Liver (tissue), 9 donors: ENCODE data around the gene PLAU. TPM values are rescaled to one million over a fixed set of nuclear protein-coding genes. Genes with fewer than 3 reads are reported as not detected.

Experiments
- DNase-seq: peaks from one replicate; pipeline ENCODE4 v3.0.0-alpha.2; 2017; ENCODE audit warnings: low spot score
- H3K27ac ChIP-seq, 2 donors: one replicate each; pipeline ENCODE4 v1.7.0; 2013; ENCODE audit warnings: inconsistent platforms in 2 of 2, low read length in 2 of 2, control low read depth in 1 of 2, low read depth in 1 of 2, mild to moderate bottlenecking in 1 of 2
- H3K27me3 ChIP-seq, 4 donors: one replicate each; pipeline versions ENCODE4 v1.6.1 to v1.7.0; 2013; ENCODE audit warnings: low read length in 3 of 4, inconsistent platforms in 1 of 4, mild to moderate bottlenecking in 1 of 4, moderate library complexity in 1 of 4; ENCODE audit not compliant: control insufficient read depth in 4 of 4, insufficient read depth in 4 of 4
- H3K36me3 ChIP-seq, 4 donors: one replicate each; pipeline versions ENCODE4 v1.6.1 to v1.7.0; 2013; ENCODE audit warnings: low read length in 3 of 4, mild to moderate bottlenecking in 3 of 4, low read depth in 1 of 4, moderate library complexity in 1 of 4; ENCODE audit not compliant: control insufficient read depth in 4 of 4, insufficient read depth in 3 of 4
- H3K4me1 ChIP-seq, 4 donors: one replicate each; pipeline versions ENCODE4 v1.6.1 to v1.7.0; 2013; ENCODE audit warnings: low read length in 3 of 4, mild to moderate bottlenecking in 3 of 4, moderate library complexity in 1 of 4; ENCODE audit not compliant: control insufficient read depth in 4 of 4, insufficient read depth in 4 of 4
- H3K4me3 ChIP-seq, 3 donors: one replicate each; pipeline versions ENCODE4 v1.6.1 to v1.7.0; 2013; ENCODE audit warnings: low read length in 3 of 3, control low read depth in 1 of 3, low read depth in 1 of 3, mild to moderate bottlenecking in 1 of 3
- H3K9ac ChIP-seq, 2 donors: one replicate each; pipeline ENCODE4 v1.7.0; 2013; ENCODE audit warnings: low read length in 2 of 2, mild to moderate bottlenecking in 2 of 2, moderate library complexity in 2 of 2, control low read depth in 1 of 2, low read depth in 1 of 2
- H3K9me3 ChIP-seq, 4 donors: one replicate each; pipeline versions ENCODE4 v1.6.1 to v1.7.0; 2013; ENCODE audit warnings: low read length in 3 of 4; ENCODE audit not compliant: control insufficient read depth in 4 of 4
- EGR1 ChIP-seq, 2 donors: IDR thresholded peaks; 2 replicates each; pipeline ENCODE4 v1.6.1; 2016 to 2018; ENCODE audit warnings: antibody characterized with exemption in 2 of 2, low read depth in 2 of 2
- FOXA1 ChIP-seq: IDR thresholded peaks from 2 replicates; pipeline ENCODE4 v1.6.1; 2016; ENCODE audit warnings: antibody characterized with exemption
- GABPA ChIP-seq, 2 donors: IDR thresholded peaks in 1 of 2; conservative IDR thresholded peaks in 1 of 2; 2 replicates each; pipeline ENCODE4 v1.6.1; 2016; ENCODE audit warnings: antibody characterized with exemption in 2 of 2, mild to moderate bottlenecking in 1 of 2, moderate library complexity in 1 of 2
- HNF4A ChIP-seq, 2 donors: conservative IDR thresholded peaks; 2 replicates each; pipeline ENCODE4 v1.6.1; 2016; ENCODE audit warnings: antibody characterized with exemption in 2 of 2, mild to moderate bottlenecking in 2 of 2
- JUND ChIP-seq, 2 donors: IDR thresholded peaks; 2 replicates each; pipeline ENCODE4 v1.6.1; 2016; ENCODE audit warnings: antibody characterized with exemption in 2 of 2
- NR2F2 ChIP-seq: IDR thresholded peaks from 2 replicates; pipeline ENCODE4 v1.6.1; 2016; ENCODE audit warnings: antibody characterized with exemption
- RAD21 ChIP-seq, 2 donors: IDR thresholded peaks; 2 replicates each; pipeline ENCODE4 v1.6.1; 2016; ENCODE audit warnings: antibody characterized with exemption in 2 of 2, mild to moderate bottlenecking in 2 of 2
- RXRA ChIP-seq, 2 donors: IDR thresholded peaks; 2 replicates each; pipeline ENCODE4 v1.6.1; 2017 to 2018; ENCODE audit warnings: antibody characterized with exemption in 2 of 2, mild to moderate bottlenecking in 1 of 2
- SP1 ChIP-seq: IDR thresholded peaks from 2 replicates; pipeline ENCODE4 v1.6.1; 2018; ENCODE audit warnings: antibody characterized with exemption, mild to moderate bottlenecking
- TAF1 ChIP-seq: conservative IDR thresholded peaks from 2 replicates; pipeline ENCODE4 v1.6.1; 2016; ENCODE audit warnings: antibody characterized with exemption, mild to moderate bottlenecking
- YY1 ChIP-seq: IDR thresholded peaks from 2 replicates; pipeline ENCODE4 v1.6.1; 2016; ENCODE audit warnings: antibody characterized with exemption, mild to moderate bottlenecking
- WGBS: extraction: QIAGEN DNeasy Blood & Tissue Kit; methylation state at CpG from one replicate; pipeline ENCODE4 v1.1.7; 2013; 5-methylcytosine and 5-hydroxymethylcytosine counted together
- polyA plus RNA-seq, 2 donors: library from polyadenylated mRNA; stranded (reverse) in 1 of 2; unstranded in 1 of 2; fragments of 200-250 nt in 1 of 2; fragments of >200 nt in 1 of 2; fragmentation: Nextera tagmentation in 1 of 2; extraction: Ambion mirVana in 1 of 2; gene quantifications; one replicate each; pipeline versions ENCODE4 v1.2.1 to v1.2.3, GENCODE V29; 2013 to 2015
- total RNA-seq, 2 donors: library from RNA; depleted of rRNA; stranded (reverse); fragments of >200 nt; gene quantifications; one replicate each; pipeline ENCODE4 v1.2.3, GENCODE V29; 2014
- TF ChIP-seq, protein P1 (sequence below): fragments of 150-350 bp; IDR thresholded peaks from 2 replicates; pipeline ENCODE4 v1.5.1; 2017; ENCODE audit warnings: improper control_type of control experiment, low read depth, low read length; ENCODE audit not compliant: missing input control
- TF ChIP-seq, protein P2 (sequence below): IDR thresholded peaks from 2 replicates; pipeline ENCODE4 v1.6.1; 2016; ENCODE audit warnings: antibody characterized with exemption
- TF ChIP-seq, protein P3 (sequence below): IDR thresholded peaks from 2 replicates; pipeline ENCODE4 v1.6.1; 2016; ENCODE audit warnings: antibody characterized with exemption
- TF ChIP-seq, protein P4 (sequence below): IDR thresholded peaks from 2 replicates; pipeline ENCODE4 v1.6.1; 2016; ENCODE audit warnings: antibody characterized with exemption, mild to moderate bottlenecking
- TF ChIP-seq, protein P5 (sequence below): IDR thresholded peaks from 2 replicates; pipeline ENCODE4 v1.6.1; 2016; ENCODE audit warnings: antibody characterized with exemption
- donor health status: healthy.
- donor health status: healthy.
- donor health status: healthy.
- donor health status: healthy.
- donor health status: healthy.

PLAU gene
- total and polyA plus RNA-seq, 4 donors: 0.40 to 1.0 (median 0.79) TPM

DNA sequence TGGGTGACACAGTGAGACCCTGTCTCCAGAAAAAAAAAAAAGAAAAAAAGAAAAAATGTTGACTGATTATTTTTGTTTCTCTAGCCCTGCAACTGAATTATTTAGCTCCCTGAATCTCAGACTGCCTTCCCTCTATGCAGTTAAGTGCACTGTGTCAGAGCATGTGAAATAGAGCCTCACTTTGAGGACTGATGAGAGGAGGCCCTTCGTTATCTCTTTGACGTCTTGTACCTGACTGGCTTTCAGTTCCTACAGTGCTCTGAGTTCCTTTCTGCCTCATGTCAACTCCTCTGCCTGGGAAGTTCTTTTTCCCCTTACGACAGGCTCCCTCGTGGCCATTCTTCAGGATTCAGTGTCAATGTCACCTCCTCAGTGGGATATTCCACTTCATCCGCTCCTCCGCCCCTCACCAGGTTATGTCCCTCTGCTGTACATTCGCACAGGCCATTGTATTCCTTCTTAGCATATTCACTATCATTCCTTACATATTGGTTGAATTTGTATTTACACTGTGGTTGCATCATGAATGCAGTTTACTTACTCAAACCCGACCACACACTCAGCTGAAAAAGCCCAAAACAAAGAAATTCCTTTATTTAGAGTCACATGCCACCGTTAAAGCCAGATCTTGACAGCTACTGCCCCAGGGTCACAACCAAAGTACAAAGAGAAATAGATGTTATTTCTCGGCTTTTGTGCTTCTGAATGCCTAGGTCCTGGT, 18.5 kb upstream of the PLAU start:
- Histone ChIP-seq H3K4me1 (peaks cover 0 to 3% (median 0%) of the 10 kb centered on the region in 4 donors), H3K27me3 (no peaks in the 10 kb centered on the region), H3K36me3 (no peaks in the 10 kb centered on the region), H3K27ac (no peak overlapping the region), H3K9ac (no peak overlapping the region), H3K4me3 (no peak overlapping the region), H3K9me3 (no peaks in the 10 kb centered on the region)
- no peak for DNase-seq
- no peak for TF ChIP-seq JUND (IDR thresholded peaks at IDR 0.05)
- no peak for TF ChIP-seq RXRA (IDR thresholded peaks at IDR 0.05)
- TF ChIP-seq, protein P1, sequence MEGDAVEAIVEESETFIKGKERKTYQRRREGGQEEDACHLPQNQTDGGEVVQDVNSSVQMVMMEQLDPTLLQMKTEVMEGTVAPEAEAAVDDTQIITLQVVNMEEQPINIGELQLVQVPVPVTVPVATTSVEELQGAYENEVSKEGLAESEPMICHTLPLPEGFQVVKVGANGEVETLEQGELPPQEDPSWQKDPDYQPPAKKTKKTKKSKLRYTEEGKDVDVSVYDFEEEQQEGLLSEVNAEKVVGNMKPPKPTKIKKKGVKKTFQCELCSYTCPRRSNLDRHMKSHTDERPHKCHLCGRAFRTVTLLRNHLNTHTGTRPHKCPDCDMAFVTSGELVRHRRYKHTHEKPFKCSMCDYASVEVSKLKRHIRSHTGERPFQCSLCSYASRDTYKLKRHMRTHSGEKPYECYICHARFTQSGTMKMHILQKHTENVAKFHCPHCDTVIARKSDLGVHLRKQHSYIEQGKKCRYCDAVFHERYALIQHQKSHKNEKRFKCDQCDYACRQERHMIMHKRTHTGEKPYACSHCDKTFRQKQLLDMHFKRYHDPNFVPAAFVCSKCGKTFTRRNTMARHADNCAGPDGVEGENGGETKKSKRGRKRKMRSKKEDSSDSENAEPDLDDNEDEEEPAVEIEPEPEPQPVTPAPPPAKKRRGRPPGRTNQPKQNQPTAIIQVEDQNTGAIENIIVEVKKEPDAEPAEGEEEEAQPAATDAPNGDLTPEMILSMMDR: no peak
- TF ChIP-seq, protein P2, sequence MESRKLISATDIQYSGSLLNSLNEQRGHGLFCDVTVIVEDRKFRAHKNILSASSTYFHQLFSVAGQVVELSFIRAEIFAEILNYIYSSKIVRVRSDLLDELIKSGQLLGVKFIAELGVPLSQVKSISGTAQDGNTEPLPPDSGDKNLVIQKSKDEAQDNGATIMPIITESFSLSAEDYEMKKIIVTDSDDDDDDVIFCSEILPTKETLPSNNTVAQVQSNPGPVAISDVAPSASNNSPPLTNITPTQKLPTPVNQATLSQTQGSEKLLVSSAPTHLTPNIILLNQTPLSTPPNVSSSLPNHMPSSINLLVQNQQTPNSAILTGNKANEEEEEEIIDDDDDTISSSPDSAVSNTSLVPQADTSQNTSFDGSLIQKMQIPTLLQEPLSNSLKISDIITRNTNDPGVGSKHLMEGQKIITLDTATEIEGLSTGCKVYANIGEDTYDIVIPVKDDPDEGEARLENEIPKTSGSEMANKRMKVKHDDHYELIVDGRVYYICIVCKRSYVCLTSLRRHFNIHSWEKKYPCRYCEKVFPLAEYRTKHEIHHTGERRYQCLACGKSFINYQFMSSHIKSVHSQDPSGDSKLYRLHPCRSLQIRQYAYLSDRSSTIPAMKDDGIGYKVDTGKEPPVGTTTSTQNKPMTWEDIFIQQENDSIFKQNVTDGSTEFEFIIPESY: no peak
- TF ChIP-seq EGR1 (IDR thresholded peaks at IDR 0.05; ENCODE audit: low read depth in 2 of 2): no peak
- TF ChIP-seq, protein P3, sequence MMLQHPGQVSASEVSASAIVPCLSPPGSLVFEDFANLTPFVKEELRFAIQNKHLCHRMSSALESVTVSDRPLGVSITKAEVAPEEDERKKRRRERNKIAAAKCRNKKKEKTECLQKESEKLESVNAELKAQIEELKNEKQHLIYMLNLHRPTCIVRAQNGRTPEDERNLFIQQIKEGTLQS: no peak
- no peak for TF ChIP-seq HNF4A (conservative IDR thresholded peaks at IDR 0.05)
- TF ChIP-seq, protein P4, sequence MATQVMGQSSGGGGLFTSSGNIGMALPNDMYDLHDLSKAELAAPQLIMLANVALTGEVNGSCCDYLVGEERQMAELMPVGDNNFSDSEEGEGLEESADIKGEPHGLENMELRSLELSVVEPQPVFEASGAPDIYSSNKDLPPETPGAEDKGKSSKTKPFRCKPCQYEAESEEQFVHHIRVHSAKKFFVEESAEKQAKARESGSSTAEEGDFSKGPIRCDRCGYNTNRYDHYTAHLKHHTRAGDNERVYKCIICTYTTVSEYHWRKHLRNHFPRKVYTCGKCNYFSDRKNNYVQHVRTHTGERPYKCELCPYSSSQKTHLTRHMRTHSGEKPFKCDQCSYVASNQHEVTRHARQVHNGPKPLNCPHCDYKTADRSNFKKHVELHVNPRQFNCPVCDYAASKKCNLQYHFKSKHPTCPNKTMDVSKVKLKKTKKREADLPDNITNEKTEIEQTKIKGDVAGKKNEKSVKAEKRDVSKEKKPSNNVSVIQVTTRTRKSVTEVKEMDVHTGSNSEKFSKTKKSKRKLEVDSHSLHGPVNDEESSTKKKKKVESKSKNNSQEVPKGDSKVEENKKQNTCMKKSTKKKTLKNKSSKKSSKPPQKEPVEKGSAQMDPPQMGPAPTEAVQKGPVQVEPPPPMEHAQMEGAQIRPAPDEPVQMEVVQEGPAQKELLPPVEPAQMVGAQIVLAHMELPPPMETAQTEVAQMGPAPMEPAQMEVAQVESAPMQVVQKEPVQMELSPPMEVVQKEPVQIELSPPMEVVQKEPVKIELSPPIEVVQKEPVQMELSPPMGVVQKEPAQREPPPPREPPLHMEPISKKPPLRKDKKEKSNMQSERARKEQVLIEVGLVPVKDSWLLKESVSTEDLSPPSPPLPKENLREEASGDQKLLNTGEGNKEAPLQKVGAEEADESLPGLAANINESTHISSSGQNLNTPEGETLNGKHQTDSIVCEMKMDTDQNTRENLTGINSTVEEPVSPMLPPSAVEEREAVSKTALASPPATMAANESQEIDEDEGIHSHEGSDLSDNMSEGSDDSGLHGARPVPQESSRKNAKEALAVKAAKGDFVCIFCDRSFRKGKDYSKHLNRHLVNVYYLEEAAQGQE: no peak
- TF ChIP-seq, protein P5, sequence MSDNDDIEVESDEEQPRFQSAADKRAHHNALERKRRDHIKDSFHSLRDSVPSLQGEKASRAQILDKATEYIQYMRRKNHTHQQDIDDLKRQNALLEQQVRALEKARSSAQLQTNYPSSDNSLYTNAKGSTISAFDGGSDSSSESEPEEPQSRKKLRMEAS: no peak
- TF ChIP-seq SP1: no peak
- TF ChIP-seq NR2F2: no peak
- no peak for TF ChIP-seq YY1
- no peak for TF ChIP-seq TAF1
- TF ChIP-seq RAD21 (IDR thresholded peaks at IDR 0.05): no peak
- no peak for TF ChIP-seq GABPA (IDR thresholded peaks at IDR 0.05 in 1 of 2, conservative IDR thresholded peaks at IDR 0.05 in 1 of 2)
- TF ChIP-seq FOXA1: no peak
- 74% methylated on average over 10 of the region's 10 CpGs for WGBS
